ENCODE measurements around the gene MAP3K15. TPM values are rescaled to one million over a fixed set of nuclear protein-coding genes. Genes with fewer than 3 reads are reported as not detected.

MAP3K15 gene
- polyA plus RNA-seq, 1 donor (not counting 4 experiments of a cell fraction or from before 2014, with no cell fraction given): 0.03 TPM

- Histone ChIP-seq H3K9me3 (ENCODE audit: control insufficient read depth, low read depth, low read length) (no peaks in the 10 kb centered on the region), H3K4me3 (ENCODE audit: control insufficient read depth in 2 of 3, extremely low read depth in 1 of 3, insufficient read depth in 2 of 3, low read depth in 1 of 3, low read length in 3 of 3) (no peak overlapping the region), H3K27ac (ENCODE audit: control insufficient read depth, insufficient read depth, low read length) (no peak overlapping the region), H4K20me1 (ENCODE audit: control insufficient read depth, extremely low read depth, insufficient read depth, low read length) (no peaks in the 10 kb centered on the region), H2AFZ (ENCODE audit: control insufficient read depth, low read length) (no peak overlapping the region), H3K4me2 (ENCODE audit: control insufficient read depth, extremely low read depth, insufficient read depth, low read depth, low read length) (no peak overlapping the region), H3K27me3 (ENCODE audit: control insufficient read depth, extremely low read depth, insufficient read depth, low read length) (no peaks in the 10 kb centered on the region), H3K9me1 (ENCODE audit: control insufficient read depth, extremely low read depth, insufficient read depth, low read length) (no peaks in the 10 kb centered on the region), H3K4me1 (ENCODE audit: control insufficient read depth, extremely low read depth, insufficient read depth, low read length) (no peaks in the 10 kb centered on the region), H3K36me3 (ENCODE audit: control insufficient read depth in 2 of 2, extremely low read depth in 1 of 2, insufficient read depth in 2 of 2, low read length in 2 of 2) (no peaks in the 10 kb centered on the region), H3K9ac (ENCODE audit: control insufficient read depth, extremely low read depth, insufficient read depth, low read length) (no peak overlapping the region), H3K79me2 (ENCODE audit: control insufficient read depth, insufficient read depth, low read length) (no peaks in the 10 kb centered on the region)
- dilution Hi-C loops (cut with MboI; ENCODE audit: extremely low pct_ligation_motif_present, low sequenced_read_pairs): no loop called here
- TF ChIP-seq EZH2 (IDR thresholded peaks at IDR 0.05; ENCODE audit: low read length) (no peak), CTCF (optimal IDR thresholded peaks at IDR 0.05 in 1 of 3, IDR thresholded peaks at IDR 0.05 in 1 of 3, conservative IDR thresholded peaks at IDR 0.05 in 1 of 3; ENCODE audit: extremely low read depth in 1 of 3, insufficient read depth in 2 of 3, low read length in 3 of 3) (no peak)
- no peak for FAIRE-seq
- no peak for DNase-seq (ENCODE audit: low read depth, low spot score)
Observed at GRCh38 chrX:19554786-19555185, 39.5 kb upstream of the MAP3K15 start.

GRCh38 chrX:19552793-19553192 lies 37.5 kb upstream of the MAP3K15 start:
- H3K4me2 ChIP-seq (ENCODE audit: control insufficient read depth, extremely low read depth, insufficient read depth, low read depth, low read length): no peak overlapping the region
- no peaks in the 10 kb centered on the region for H3K36me3 ChIP-seq (ENCODE audit: control insufficient read depth in 2 of 2, extremely low read depth in 1 of 2, insufficient read depth in 2 of 2, low read length in 2 of 2)
- H3K9ac ChIP-seq (ENCODE audit: control insufficient read depth, extremely low read depth, insufficient read depth, low read length): no peak overlapping the region
- FAIRE-seq: no peak
- H3K4me1 ChIP-seq (ENCODE audit: control insufficient read depth, extremely low read depth, insufficient read depth, low read length): no peaks in the 10 kb centered on the region
- H2AFZ ChIP-seq (ENCODE audit: control insufficient read depth, low read length): no peak overlapping the region
- dilution Hi-C loops (cut with MboI; ENCODE audit: extremely low pct_ligation_motif_present, low sequenced_read_pairs): no loop called here
- no peak overlapping the region for H3K4me3 ChIP-seq (ENCODE audit: control insufficient read depth in 2 of 3, extremely low read depth in 1 of 3, insufficient read depth in 2 of 3, low read depth in 1 of 3, low read length in 3 of 3)
- H3K27ac ChIP-seq (ENCODE audit: control insufficient read depth, insufficient read depth, low read length): no peak overlapping the region
- H3K9me1 ChIP-seq (ENCODE audit: control insufficient read depth, extremely low read depth, insufficient read depth, low read length): no peaks in the 10 kb centered on the region
- DNase-seq (ENCODE audit: low read depth, low spot score): no peak
- no peaks in the 10 kb centered on the region for H4K20me1 ChIP-seq (ENCODE audit: control insufficient read depth, extremely low read depth, insufficient read depth, low read length)
- H3K79me2 ChIP-seq (ENCODE audit: control insufficient read depth, insufficient read depth, low read length): no peaks in the 10 kb centered on the region
- TF ChIP-seq EZH2 (IDR thresholded peaks at IDR 0.05; ENCODE audit: low read length) (no peak), CTCF (optimal IDR thresholded peaks at IDR 0.05 in 1 of 3, IDR thresholded peaks at IDR 0.05 in 1 of 3, conservative IDR thresholded peaks at IDR 0.05 in 1 of 3; ENCODE audit: extremely low read depth in 1 of 3, insufficient read depth in 2 of 3, low read length in 3 of 3) (no peak)
- H3K9me3 ChIP-seq (ENCODE audit: control insufficient read depth, low read depth, low read length): no peaks in the 10 kb centered on the region
- no peaks in the 10 kb centered on the region for H3K27me3 ChIP-seq (ENCODE audit: control insufficient read depth, extremely low read depth, insufficient read depth, low read length)

All from keratinocyte (primary cell).